OCI-LY7 (cell line): ENCODE data around the gene PGAP3.

Experiments used
- EZH2phosphoT487 ChIP-seq: fragments of 200-600 bp; sonication (generic); IDR thresholded peaks from 2 replicates; pipeline ENCODE4 v1.6.1; 2018; ENCODE audit warnings: low read depth, borderline replicate concordance, mild to moderate bottlenecking, mixed run types, antibody characterized with exemption, low read length, moderate library complexity, mixed read lengths
- TF ChIP-seq, protein P1 (sequence below): fragments of 200-600 bp; sonication (generic); conservative IDR thresholded peaks from 2 replicates; pipeline ENCODE4 v1.5.1; 2014; ENCODE audit warnings: mild to moderate bottlenecking, antibody characterized with exemption, low read length, moderate library complexity, mixed read lengths

DNA sequence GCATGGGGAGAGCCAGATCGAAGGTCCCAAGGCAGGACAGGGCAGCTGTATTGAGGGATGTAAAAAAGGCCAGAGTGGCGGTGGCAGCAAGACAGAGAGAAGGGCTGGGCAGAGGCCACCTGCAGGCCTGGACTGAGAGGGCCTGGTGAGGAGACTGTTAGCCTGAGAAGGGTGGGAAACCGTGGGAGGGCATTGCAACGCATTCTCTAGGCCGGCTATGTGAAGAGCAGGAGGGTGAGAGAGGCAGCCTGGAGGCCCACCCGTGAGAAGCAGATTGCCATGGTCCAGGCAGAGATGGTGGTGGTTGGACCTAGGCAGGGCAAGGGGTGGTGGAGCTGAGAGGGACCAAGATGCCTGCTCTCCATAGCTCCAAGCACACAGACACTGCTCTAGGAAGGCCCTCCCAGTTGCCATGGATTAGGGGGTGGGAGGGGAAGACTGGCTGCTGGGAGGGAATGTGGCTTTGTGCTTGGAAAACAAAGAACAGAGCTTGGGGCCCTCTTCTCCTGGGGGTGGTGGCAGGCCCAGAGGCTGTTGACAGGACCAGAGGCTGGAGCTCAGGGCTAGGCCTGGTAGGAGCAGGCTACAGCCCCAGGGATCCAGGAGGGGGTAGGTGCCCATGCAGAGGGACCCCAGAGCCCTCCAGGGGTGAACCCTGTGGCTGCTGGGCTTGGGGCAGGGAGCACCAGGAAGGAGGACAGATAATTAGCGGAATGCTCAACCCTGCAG, 35.1 kb downstream of the PGAP3 start:
- TF ChIP-seq, protein P1, sequence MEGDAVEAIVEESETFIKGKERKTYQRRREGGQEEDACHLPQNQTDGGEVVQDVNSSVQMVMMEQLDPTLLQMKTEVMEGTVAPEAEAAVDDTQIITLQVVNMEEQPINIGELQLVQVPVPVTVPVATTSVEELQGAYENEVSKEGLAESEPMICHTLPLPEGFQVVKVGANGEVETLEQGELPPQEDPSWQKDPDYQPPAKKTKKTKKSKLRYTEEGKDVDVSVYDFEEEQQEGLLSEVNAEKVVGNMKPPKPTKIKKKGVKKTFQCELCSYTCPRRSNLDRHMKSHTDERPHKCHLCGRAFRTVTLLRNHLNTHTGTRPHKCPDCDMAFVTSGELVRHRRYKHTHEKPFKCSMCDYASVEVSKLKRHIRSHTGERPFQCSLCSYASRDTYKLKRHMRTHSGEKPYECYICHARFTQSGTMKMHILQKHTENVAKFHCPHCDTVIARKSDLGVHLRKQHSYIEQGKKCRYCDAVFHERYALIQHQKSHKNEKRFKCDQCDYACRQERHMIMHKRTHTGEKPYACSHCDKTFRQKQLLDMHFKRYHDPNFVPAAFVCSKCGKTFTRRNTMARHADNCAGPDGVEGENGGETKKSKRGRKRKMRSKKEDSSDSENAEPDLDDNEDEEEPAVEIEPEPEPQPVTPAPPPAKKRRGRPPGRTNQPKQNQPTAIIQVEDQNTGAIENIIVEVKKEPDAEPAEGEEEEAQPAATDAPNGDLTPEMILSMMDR: no peak
- no peak for TF ChIP-seq EZH2phosphoT487
